GM19372 (cell line): ENCODE results near the gene PRICKLE2.

Experiments
- ATAC-seq: cut with Tn5 transposase; IDR thresholded peaks from one replicate; pipeline ENCODE4 v1.9.1; 2021; ENCODE audit warnings: mild to moderate bottlenecking, low read depth, moderate library complexity; ENCODE audit not compliant: unreplicated experiment

PRICKLE2 gene

GRCh38 chr3:64254443-64254842 is 29.2 kb upstream of the PRICKLE2 start:
- ATAC-seq: no peak

- no peak for ATAC-seq
Observed at GRCh38 chr3:64253689-64254088, 28.4 kb upstream of the PRICKLE2 start.

- no peak for ATAC-seq
Observed at GRCh38 chr3:64251019-64251418, 25.8 kb upstream of the PRICKLE2 start.

DNA sequence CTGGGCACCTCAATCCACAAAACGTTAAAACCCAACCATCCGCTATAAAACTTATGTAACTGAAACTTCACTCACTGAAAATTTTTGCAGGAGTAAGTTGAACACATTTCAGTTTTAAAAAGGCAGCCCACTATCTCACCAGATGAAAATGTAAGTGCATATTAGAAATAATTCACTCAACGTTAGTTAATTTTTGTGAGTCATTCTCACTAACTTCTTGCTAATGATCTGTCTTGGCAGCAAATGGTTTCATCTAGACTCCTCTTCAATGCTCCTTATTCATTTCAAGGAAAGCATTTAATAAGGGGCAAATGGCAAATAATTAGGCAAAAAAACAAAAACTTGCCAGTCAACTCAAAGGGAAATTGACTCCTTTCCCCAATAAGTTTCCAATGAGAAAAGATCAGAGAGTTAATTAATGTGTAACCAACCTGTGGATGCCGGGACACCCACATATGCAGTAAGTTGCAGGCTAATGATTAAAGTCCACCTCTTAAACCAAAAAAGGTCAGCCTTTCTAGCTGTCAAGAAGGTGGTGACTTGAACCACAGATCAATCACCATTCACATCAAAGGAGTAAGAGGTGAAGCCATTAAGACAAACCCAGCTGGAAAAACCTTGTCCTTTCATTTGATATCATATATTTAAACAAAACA is 22.9 kb upstream of the PRICKLE2 start:
- no peak for ATAC-seq

- ATAC-seq: no peak
Observed at GRCh38 chr3:64244011-64244942, 19.0 kb upstream of the PRICKLE2 start.

DNA sequence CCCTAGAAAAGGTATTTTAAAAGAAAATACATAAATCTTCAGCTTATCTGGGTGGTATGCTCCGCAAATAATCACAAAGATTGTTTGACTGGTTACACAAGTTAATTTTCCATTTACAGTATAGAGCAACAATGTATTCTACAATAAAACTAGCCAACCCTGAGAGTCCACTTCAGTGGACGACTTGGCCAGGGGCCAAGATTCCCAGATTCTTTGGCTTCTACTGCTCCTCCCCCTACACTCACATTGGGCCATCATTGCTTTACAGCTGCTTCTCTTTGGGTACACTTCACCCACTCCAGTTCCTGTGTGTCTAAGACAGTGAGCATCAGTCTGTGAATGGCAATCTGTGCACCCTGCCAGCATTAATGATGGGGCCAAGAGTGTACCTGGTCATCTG is 17.2 kb upstream of the PRICKLE2 start:
- no peak for ATAC-seq

DNA sequence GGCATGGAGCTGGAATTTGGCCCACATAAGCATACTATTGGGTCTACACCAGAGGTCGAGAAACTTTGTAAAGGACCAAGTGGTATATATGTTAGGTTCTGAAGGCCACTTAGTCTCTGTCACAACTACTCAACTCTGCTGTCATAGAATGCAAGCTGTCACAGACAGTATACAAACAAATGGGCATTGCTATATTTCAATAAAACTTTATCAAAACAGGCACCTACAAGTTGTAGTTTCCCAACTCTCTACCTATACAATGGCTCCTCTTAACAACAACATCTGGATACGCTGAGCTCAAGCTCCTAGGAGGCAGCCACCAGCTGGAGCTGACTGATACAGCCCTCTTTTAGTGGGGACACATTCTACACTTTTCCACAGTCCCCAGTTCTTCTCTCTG is 15.7 kb upstream of the PRICKLE2 start:
- no peak for ATAC-seq

- no peak for ATAC-seq
Observed at GRCh38 chr3:64240396-64240795, 15.1 kb upstream of the PRICKLE2 start.

- no peak for ATAC-seq
Observed at GRCh38 chr3:64239841-64240240, 14.6 kb upstream of the PRICKLE2 start.

GRCh38 chr3:64238971-64239667 is 13.9 kb upstream of the PRICKLE2 start:
- ATAC-seq: no peak

- ATAC-seq: no peak
Observed at GRCh38 chr3:64237083-64237482, 11.8 kb upstream of the PRICKLE2 start.

GRCh38 chr3:64235605-64236004 is 10.3 kb upstream of the PRICKLE2 start:
- ATAC-seq: no peak

- ATAC-seq: no peak
Observed at GRCh38 chr3:64234571-64234970, 9.3 kb upstream of the PRICKLE2 start.

GRCh38 chr3:64232821-64233220 is 7.6 kb upstream of the PRICKLE2 start:
- no peak for ATAC-seq

DNA sequence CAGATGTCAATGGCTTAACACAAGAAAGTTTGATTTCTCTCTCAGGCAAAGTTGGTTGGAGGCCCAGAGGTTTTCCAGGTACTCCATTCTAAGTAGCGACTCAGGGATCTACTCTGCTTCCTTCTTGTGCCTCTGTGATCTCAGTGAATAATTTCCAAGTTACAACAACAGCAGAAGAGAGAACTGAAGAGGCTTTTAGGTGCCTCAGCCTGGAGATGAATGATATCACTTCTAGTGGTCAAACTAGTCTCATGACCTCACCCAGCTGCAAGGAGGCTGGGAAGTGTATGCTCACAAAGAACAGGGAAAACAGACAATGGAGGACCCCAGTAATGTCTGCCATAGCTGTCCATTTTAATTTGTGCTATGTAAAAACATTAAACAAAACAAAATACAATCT is 4.6 kb upstream of the PRICKLE2 start:
- no peak for ATAC-seq

GRCh38 chr3:64228110-64228509 is 2.8 kb upstream of the PRICKLE2 start:
- no peak for ATAC-seq

GRCh38 chr3:64226730-64227129 is 1.5 kb upstream of the PRICKLE2 start:
- no peak for ATAC-seq

GRCh38 chr3:64225695-64226499 is 631 bp upstream of the PRICKLE2 start:
- ATAC-seq: peak; percentile 6

GRCh38 chr3:64223791-64224745 is 1.2 kb downstream of the PRICKLE2 start:
- no peak for ATAC-seq
